Panc1 (cell line): ENCODE measurements around the gene SLCO4C1. TPM values are rescaled to one million over a fixed set of nuclear protein-coding genes. Genes with fewer than 3 reads are reported as not detected.

Experiments used
- ATAC-seq: fragments of 200-7000 bp; cut with Tn5 transposase; 2 replicates; pipeline ENCODE4 v1.9.1; 2020; ENCODE audit warnings: mild to moderate bottlenecking, moderate library complexity
- BruUV-seq: library from RNA; stranded (reverse); fragments of 400-500 nt; replicated peaks from 2 replicates; lab custom pipeline; 2021; lab: Mats Ljungman, UMichigan
- CTCF ChIA-PET: fragments of 300-600 bp; sonication (Branson Sonifier 250); formaldehyde crosslinking; loops from one replicate; lab custom pipeline; 2022; ENCODE audit warnings: antibody characterized with exemption; lab: Charles Lee
- POLR2A ChIA-PET: fragments of 300-600 bp; sonication (Branson Sonifier 250); formaldehyde crosslinking; loops from one replicate; lab custom pipeline; 2022; ENCODE audit warnings: antibody characterized with exemption; lab: Charles Lee
- DNase-seq: peaks from one replicate; pipeline ENCODE4 v3.0.0-alpha.2; 2010; ENCODE audit warnings: low read depth, low spot score
- H3K27ac ChIP-seq: 2 replicates; pipeline ENCODE4 v1.5.1; 2011; ENCODE audit warnings: mild to moderate bottlenecking, low read length, inconsistent platforms
- H3K27me3 ChIP-seq: fragments of 200-500 bp; sonication (Bioruptor generic); 2 replicates; pipeline ENCODE4 v1.6.0; 2014; ENCODE audit warnings: low read length, inconsistent platforms; ENCODE audit not compliant: control insufficient read depth, insufficient read depth
- H3K36me3 ChIP-seq: fragments of 200-500 bp; sonication (Bioruptor generic); 2 replicates; pipeline ENCODE4 v1.5.1; 2014; ENCODE audit warnings: inconsistent platforms, mild to moderate bottlenecking, low read length, moderate library complexity; ENCODE audit not compliant: control insufficient read depth, insufficient read depth
- H3K4me1 ChIP-seq: 2 replicates; pipeline ENCODE4 v1.5.1; 2011; ENCODE audit warnings: inconsistent platforms, mild to moderate bottlenecking, low read length, moderate library complexity; ENCODE audit not compliant: control insufficient read depth, insufficient read depth
- H3K4me3 ChIP-seq, 2 experiments: 2 replicates each; pipeline ENCODE4 v1.5.1; 2011 to 2012; ENCODE audit warnings: low read depth in 2 of 2, low read length in 2 of 2, mild to moderate bottlenecking in 2 of 2, inconsistent platforms in 1 of 2, moderate library complexity in 1 of 2
- H3K9me3 ChIP-seq: fragments of 200-500 bp; sonication (Bioruptor generic); 2 replicates; pipeline ENCODE4 v1.5.1; 2014; ENCODE audit warnings: low read depth, mild to moderate bottlenecking, inconsistent platforms, low read length, moderate library complexity; ENCODE audit not compliant: control insufficient read depth, insufficient read depth
- POLR2AphosphoS5 ChIP-seq: IDR thresholded peaks from 2 replicates; pipeline ENCODE4 v1.6.1; 2012; ENCODE audit warnings: mild to moderate bottlenecking, low read depth, low read length, moderate library complexity
- SIN3A ChIP-seq: IDR thresholded peaks from 2 replicates; pipeline ENCODE4 v1.6.1; 2012; ENCODE audit warnings: low read depth, mild to moderate bottlenecking, low read length, moderate library complexity, borderline replicate concordance; ENCODE audit not compliant: insufficient read depth
- TCF7L2 ChIP-seq: IDR thresholded peaks from 2 replicates; pipeline ENCODE4 v1.6.1; 2011; ENCODE audit warnings: mild to moderate bottlenecking, low read depth, low read length, inconsistent platforms
- in situ Hi-C: cut with HindIII; loops from 2 replicates; pipeline ENCODE4 v1.10.0; 2016; ENCODE audit warnings: low sequenced_read_pairs, low pct_unique_long_range_greater_than_20kb
- intact Hi-C: fragments of 100-400 bp; cut with micrococcal nuclease; formaldehyde crosslinking; loops from one replicate; pipeline ENCODE4 v1.10.0; 2022; ENCODE audit not compliant: unreplicated experiment
- total RNA-seq: library from RNA; stranded (reverse); gene quantifications from one replicate; pipeline ENCODE4 v1.2.1, GENCODE V29; 2021; ENCODE audit not compliant: unreplicated experiment
- TF ChIP-seq, protein P1 (sequence below), 2 experiments: IDR thresholded peaks; 2 replicates each; pipeline ENCODE4 v1.6.1; 2011 to 2012; ENCODE audit warnings: low read depth in 2 of 2, control low read depth in 1 of 2, low read length in 1 of 2, mild to moderate bottlenecking in 1 of 2, moderate library complexity in 1 of 2; ENCODE audit not compliant: insufficient read depth in 1 of 2
- TF ChIP-seq, protein P2 (sequence below): fragments of 450-650 bp; IDR thresholded peaks from 2 replicates; pipeline ENCODE4 v1.5.1; 2017; ENCODE audit warnings: mild to moderate bottlenecking

Gene SLCO4C1
- total RNA-seq, 1 experiment from 2014 or later = 0.90 TPM

DNA sequence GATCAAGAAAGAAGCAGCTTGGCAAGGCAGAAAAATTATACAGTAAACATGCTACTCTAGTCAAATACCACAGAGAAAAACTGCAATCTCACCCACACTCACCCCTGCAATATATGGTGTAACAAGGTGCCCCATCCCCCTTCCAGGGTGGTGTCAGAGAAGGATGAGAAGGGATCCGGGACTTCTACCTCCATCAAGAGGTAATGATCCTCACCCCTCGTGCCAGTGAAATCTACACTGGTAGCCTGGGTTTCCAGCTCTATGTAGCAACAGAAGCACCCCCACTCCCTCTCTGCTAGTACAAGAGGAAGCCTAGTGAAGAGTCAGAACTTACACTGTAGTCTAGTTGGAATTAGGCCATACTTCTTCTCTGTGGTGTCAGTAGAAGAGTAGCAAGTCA is 18.9 kb downstream of the SLCO4C1 start:
- in situ Hi-C loops (no loop called here), intact Hi-C loops (no loop called here)
- ChIA-PET CTCF (no interaction called here), POLR2A (no interaction called here)
- no peak for ATAC-seq
- no peak for TF ChIP-seq TCF7L2
- TF ChIP-seq, protein P1, sequence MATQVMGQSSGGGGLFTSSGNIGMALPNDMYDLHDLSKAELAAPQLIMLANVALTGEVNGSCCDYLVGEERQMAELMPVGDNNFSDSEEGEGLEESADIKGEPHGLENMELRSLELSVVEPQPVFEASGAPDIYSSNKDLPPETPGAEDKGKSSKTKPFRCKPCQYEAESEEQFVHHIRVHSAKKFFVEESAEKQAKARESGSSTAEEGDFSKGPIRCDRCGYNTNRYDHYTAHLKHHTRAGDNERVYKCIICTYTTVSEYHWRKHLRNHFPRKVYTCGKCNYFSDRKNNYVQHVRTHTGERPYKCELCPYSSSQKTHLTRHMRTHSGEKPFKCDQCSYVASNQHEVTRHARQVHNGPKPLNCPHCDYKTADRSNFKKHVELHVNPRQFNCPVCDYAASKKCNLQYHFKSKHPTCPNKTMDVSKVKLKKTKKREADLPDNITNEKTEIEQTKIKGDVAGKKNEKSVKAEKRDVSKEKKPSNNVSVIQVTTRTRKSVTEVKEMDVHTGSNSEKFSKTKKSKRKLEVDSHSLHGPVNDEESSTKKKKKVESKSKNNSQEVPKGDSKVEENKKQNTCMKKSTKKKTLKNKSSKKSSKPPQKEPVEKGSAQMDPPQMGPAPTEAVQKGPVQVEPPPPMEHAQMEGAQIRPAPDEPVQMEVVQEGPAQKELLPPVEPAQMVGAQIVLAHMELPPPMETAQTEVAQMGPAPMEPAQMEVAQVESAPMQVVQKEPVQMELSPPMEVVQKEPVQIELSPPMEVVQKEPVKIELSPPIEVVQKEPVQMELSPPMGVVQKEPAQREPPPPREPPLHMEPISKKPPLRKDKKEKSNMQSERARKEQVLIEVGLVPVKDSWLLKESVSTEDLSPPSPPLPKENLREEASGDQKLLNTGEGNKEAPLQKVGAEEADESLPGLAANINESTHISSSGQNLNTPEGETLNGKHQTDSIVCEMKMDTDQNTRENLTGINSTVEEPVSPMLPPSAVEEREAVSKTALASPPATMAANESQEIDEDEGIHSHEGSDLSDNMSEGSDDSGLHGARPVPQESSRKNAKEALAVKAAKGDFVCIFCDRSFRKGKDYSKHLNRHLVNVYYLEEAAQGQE (IDR thresholded peaks at IDR 0.05; ENCODE audit: insufficient read depth in 1 of 2, low read depth in 2 of 2, low read length in 1 of 2) = no peak
- no peak for TF ChIP-seq POLR2AphosphoS5
- TF ChIP-seq SIN3A = no peak
- TF ChIP-seq, protein P2, sequence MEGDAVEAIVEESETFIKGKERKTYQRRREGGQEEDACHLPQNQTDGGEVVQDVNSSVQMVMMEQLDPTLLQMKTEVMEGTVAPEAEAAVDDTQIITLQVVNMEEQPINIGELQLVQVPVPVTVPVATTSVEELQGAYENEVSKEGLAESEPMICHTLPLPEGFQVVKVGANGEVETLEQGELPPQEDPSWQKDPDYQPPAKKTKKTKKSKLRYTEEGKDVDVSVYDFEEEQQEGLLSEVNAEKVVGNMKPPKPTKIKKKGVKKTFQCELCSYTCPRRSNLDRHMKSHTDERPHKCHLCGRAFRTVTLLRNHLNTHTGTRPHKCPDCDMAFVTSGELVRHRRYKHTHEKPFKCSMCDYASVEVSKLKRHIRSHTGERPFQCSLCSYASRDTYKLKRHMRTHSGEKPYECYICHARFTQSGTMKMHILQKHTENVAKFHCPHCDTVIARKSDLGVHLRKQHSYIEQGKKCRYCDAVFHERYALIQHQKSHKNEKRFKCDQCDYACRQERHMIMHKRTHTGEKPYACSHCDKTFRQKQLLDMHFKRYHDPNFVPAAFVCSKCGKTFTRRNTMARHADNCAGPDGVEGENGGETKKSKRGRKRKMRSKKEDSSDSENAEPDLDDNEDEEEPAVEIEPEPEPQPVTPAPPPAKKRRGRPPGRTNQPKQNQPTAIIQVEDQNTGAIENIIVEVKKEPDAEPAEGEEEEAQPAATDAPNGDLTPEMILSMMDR = no peak
- H3K27me3 ChIP-seq = no peaks in the 10 kb centered on the region
- H3K36me3 ChIP-seq = no peaks in the 10 kb centered on the region
- no TSS peak for BruUV-seq
- H3K4me1 ChIP-seq = no peaks in the 10 kb centered on the region
- no peak overlapping the region for H3K4me3 ChIP-seq
- no peak for DNase-seq
- no peak overlapping the region for H3K27ac ChIP-seq
- no peaks in the 10 kb centered on the region for H3K9me3 ChIP-seq

DNA sequence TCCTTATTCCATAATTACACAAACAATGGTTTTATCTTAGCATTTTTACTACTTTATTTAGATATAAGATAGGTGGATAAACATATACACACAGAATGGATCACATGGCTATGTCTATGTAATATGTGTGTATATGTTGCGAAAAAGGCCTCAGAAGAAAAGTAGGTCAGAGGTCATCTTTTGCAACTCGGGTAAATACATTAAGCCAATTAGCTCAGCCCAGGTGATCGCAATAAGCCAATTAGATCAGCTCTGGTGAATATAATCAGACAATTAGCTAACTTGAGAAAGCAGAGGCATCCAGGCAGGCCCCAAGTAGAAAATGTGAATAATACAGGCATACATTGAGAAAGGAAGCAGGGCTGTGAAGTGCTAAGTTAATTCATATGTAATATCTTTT is 24.3 kb downstream of the SLCO4C1 start:
- POLR2A ChIA-PET = no interaction called here
- in situ Hi-C loops = no loop called here
- TF ChIP-seq POLR2AphosphoS5 = no peak
- TF ChIP-seq, protein P2 = no peak
- TF ChIP-seq TCF7L2 = no peak
- no peak for TF ChIP-seq SIN3A
- TF ChIP-seq, protein P1 (IDR thresholded peaks at IDR 0.05; ENCODE audit: insufficient read depth in 1 of 2, low read depth in 2 of 2, low read length in 1 of 2) = no peak

More for the DNA sequence above, 24.3 kb downstream of the SLCO4C1 start:
- BruUV-seq = no TSS peak
- intact Hi-C loops = no loop called here
- H3K4me1 ChIP-seq = no peaks in the 10 kb centered on the region
- no peak overlapping the region for H3K4me3 ChIP-seq
- DNase-seq (no peak), ATAC-seq (no peak)
- no peaks in the 10 kb centered on the region for H3K36me3 ChIP-seq
- no peaks in the 10 kb centered on the region for H3K9me3 ChIP-seq
- no peak overlapping the region for H3K27ac ChIP-seq
- no peaks in the 10 kb centered on the region for H3K27me3 ChIP-seq
- CTCF ChIA-PET = no interaction called here
